Hepatocyte (in vitro differentiated cells): ENCODE results near the gene MEGF11. TPM values are rescaled to one million over a fixed set of nuclear protein-coding genes. Genes with fewer than 3 reads are reported as not detected.

Source experiments
- DNase-seq: peaks from one replicate; pipeline ENCODE4 v3.0.0-alpha.2; 2016; ENCODE audit warnings: low spot score
- H2AFZ ChIP-seq: fragments of 200-600 bp; sonication (generic); 2 replicates; pipeline ENCODE4 v1.6.0; 2016; ENCODE audit warnings: antibody characterized with exemption, mild to moderate bottlenecking
- H3K27ac ChIP-seq: fragments of 200-600 bp; sonication (generic); 2 replicates; pipeline ENCODE4 v1.5.1; 2016; ENCODE audit warnings: mild to moderate bottlenecking
- H3K27me3 ChIP-seq: fragments of 200-600 bp; sonication (generic); 2 replicates; pipeline ENCODE4 v1.6.1; 2016
- H3K36me3 ChIP-seq: fragments of 200-600 bp; sonication (generic); replicated peaks from 2 replicates; pipeline ENCODE4 v1.5.1; 2016; ENCODE audit warnings: low read depth; ENCODE audit not compliant: insufficient read depth
- H3K4me1 ChIP-seq: fragments of 200-600 bp; sonication (generic); 2 replicates; pipeline ENCODE4 v1.5.1; 2016; ENCODE audit warnings: mild to moderate bottlenecking, moderate library complexity; ENCODE audit not compliant: insufficient read depth
- H3K4me2 ChIP-seq: fragments of 200-600 bp; sonication (generic); 2 replicates; pipeline ENCODE4 v1.6.0; 2016
- H3K4me3 ChIP-seq: fragments of 200-600 bp; sonication (generic); 2 replicates; pipeline ENCODE4 v1.5.1; 2016; ENCODE audit warnings: mild to moderate bottlenecking
- H3K79me2 ChIP-seq: fragments of 200-600 bp; sonication (generic); 2 replicates; pipeline ENCODE4 v1.6.0; 2017; ENCODE audit warnings: mild to moderate bottlenecking
- H3K9me2 ChIP-seq: fragments of 200-600 bp; sonication (generic); replicated peaks from 2 replicates; pipeline ENCODE4 v1.6.0; 2017; ENCODE audit warnings: mild to moderate bottlenecking; ENCODE audit not compliant: insufficient read depth
- H3K9me3 ChIP-seq: fragments of 200-600 bp; sonication (generic); 2 replicates; pipeline ENCODE4 v1.5.1; 2016; ENCODE audit warnings: low read depth, mild to moderate bottlenecking
- H4K20me1 ChIP-seq: fragments of 200-600 bp; sonication (generic); 2 replicates; pipeline ENCODE4 v1.6.0; 2016; ENCODE audit warnings: mild to moderate bottlenecking; ENCODE audit not compliant: insufficient read depth, poor library complexity, severe bottlenecking
- EZH2 ChIP-seq: fragments of 200-600 bp; sonication (generic); IDR thresholded peaks from 2 replicates; pipeline ENCODE4 v1.6.1; 2016; ENCODE audit warnings: antibody characterized with exemption, mild to moderate bottlenecking, borderline replicate concordance
- EZH2phosphoT487 ChIP-seq: fragments of 200-600 bp; sonication (generic); IDR thresholded peaks from one replicate; pipeline ENCODE4 v1.6.1; 2018; ENCODE audit warnings: antibody characterized with exemption, mild to moderate bottlenecking, low read depth, moderate library complexity; ENCODE audit not compliant: unreplicated experiment, severe bottlenecking
- WGBS: methylation state at CpG from one replicate; pipeline ENCODE4 v1.1.6; 2016; ENCODE audit warnings: low lambda C conversion rate; ENCODE audit errors: missing lambda C conversion rate; 5-methylcytosine and 5-hydroxymethylcytosine counted together
- polyA plus RNA-seq: library from polyadenylated mRNA; unstranded; fragments of >200 nt; fragmentation: Nextera tagmentation; extraction: Ambion mirVana; gene quantifications from 2 replicates; pipeline ENCODE4 v1.2.1, GENCODE V29; 2016
- total RNA-seq: library from RNA; depleted of rRNA; stranded (reverse); fragments of >200 nt; gene quantifications from 2 replicates; pipeline ENCODE4 v1.2.3, GENCODE V29; 2014
- TF ChIP-seq, protein P1 (sequence below): fragments of 200-600 bp; sonication (generic); IDR thresholded peaks from 2 replicates; pipeline ENCODE4 v1.5.1; 2016; ENCODE audit warnings: antibody characterized with exemption, mild to moderate bottlenecking; ENCODE audit not compliant: poor library complexity

Gene MEGF11
- total and polyA plus RNA-seq, 2 experiments from 2014 or later, result 0.07 to 0.25 TPM

DNA sequence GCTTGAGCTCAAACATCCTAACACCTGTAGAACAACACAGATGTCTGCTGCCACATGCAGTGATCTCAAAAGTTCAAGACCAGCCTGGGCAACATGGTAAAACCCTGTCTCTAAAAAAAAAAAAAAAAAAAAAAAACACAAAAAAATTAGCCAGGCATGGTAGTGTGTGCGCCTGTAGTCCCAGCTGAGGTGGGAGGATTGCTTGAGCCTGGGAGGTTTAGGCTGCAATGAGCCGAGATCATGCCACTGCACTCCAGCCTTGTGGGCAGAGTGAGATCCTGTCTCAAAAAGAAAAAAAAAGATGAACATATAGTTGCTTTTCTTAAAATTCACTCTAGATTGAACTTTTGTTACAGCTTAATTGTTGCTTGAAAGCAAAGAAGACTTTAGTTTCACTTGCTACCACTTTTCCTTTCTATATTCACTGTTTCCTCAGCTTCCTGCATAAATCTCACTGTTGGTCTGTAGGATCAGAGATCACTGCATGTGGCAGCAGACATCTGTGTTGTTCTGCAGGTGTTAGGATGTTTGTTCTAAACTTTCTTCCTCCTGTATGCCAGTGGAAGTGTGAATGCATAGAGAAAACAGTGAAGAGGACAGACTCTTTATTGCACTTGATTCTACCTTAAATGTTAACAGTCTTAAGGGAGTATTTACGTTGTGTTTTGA, 371.6 kb downstream of the MEGF11 start:
- Histone ChIP-seq H3K79me2 (peaks cover 76% of the 10 kb centered on the region), H4K20me1 (peaks cover 22% of the 10 kb centered on the region), H3K27ac (no peak overlapping the region), H3K27me3 (no peaks in the 10 kb centered on the region), H3K4me1 (no peaks in the 10 kb centered on the region), H3K9me2 (no peaks in the 10 kb centered on the region), H3K4me3 (no peak overlapping the region), H3K36me3 (peaks cover 5% of the 10 kb centered on the region), H3K4me2 (no peak overlapping the region), H3K9me3 (no peaks in the 10 kb centered on the region), H2AFZ (no peak overlapping the region)
- TF ChIP-seq EZH2phosphoT487 (no peak), EZH2 (no peak)
- TF ChIP-seq, protein P1, sequence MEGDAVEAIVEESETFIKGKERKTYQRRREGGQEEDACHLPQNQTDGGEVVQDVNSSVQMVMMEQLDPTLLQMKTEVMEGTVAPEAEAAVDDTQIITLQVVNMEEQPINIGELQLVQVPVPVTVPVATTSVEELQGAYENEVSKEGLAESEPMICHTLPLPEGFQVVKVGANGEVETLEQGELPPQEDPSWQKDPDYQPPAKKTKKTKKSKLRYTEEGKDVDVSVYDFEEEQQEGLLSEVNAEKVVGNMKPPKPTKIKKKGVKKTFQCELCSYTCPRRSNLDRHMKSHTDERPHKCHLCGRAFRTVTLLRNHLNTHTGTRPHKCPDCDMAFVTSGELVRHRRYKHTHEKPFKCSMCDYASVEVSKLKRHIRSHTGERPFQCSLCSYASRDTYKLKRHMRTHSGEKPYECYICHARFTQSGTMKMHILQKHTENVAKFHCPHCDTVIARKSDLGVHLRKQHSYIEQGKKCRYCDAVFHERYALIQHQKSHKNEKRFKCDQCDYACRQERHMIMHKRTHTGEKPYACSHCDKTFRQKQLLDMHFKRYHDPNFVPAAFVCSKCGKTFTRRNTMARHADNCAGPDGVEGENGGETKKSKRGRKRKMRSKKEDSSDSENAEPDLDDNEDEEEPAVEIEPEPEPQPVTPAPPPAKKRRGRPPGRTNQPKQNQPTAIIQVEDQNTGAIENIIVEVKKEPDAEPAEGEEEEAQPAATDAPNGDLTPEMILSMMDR, result no peak
- 95% methylated on average over 3 of the region's 3 CpGs for WGBS
- no peak for DNase-seq

DNA sequence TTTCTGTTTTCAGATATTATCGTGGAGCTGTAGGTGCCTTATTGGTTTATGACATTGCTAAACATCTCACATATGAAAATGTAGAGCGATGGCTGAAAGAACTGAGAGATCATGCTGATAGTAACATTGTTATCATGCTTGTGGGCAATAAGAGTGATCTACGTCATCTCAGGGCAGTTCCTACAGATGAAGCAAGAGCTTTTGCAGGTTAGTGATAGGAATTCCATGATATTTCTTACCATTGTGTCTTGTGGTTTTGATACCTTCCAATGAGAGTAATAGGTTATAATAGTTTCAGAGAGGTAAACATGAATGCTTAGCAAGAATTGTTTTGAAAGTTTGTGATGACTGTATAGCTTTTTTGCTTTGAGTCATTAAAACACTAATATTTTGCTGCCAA, 375.8 kb downstream of the MEGF11 start:
- TF ChIP-seq, protein P1, result no peak
- TF ChIP-seq EZH2phosphoT487 (no peak), EZH2 (no peak)
- Histone ChIP-seq H3K36me3 (peaks cover 5% of the 10 kb centered on the region), H4K20me1 (peaks cover 55% of the 10 kb centered on the region), H3K4me2 (no peak overlapping the region), H3K79me2 (peaks cover 93% of the 10 kb centered on the region), H3K9me3 (no peaks in the 10 kb centered on the region), H2AFZ (no peak overlapping the region), H3K27me3 (no peaks in the 10 kb centered on the region), H3K27ac (no peak overlapping the region), H3K4me1 (no peaks in the 10 kb centered on the region), H3K4me3 (no peak overlapping the region), H3K9me2 (no peaks in the 10 kb centered on the region)
- no peak for DNase-seq
- 93% methylated on average over 3 of the region's 3 CpGs for WGBS

DNA sequence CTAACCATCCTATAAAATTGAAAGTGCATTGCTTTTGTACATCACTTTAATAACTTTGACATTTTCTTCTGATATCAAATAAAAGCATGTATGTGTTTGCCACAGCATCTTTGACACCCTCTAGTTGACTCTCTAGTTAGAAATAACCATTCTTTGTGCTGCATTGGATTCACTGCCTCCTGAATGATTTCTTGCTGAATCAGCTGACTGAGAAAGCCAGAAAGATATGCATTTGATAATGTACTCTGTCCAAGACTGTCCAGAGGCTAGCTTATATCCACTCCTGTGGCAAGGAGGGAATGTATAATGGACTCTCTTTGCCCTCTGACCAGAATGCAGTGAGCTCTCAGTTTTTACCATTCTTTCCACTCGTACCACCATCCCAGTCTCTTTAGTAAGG, 378.1 kb downstream of the MEGF11 start:
- Histone ChIP-seq H3K9me3 (no peaks in the 10 kb centered on the region), H3K36me3 (peaks cover 5% of the 10 kb centered on the region), H3K4me3 (no peak overlapping the region), H2AFZ (no peak overlapping the region), H3K4me1 (no peaks in the 10 kb centered on the region), H3K4me2 (no peak overlapping the region), H4K20me1 (peaks cover 73% of the 10 kb centered on the region), H3K27me3 (no peaks in the 10 kb centered on the region), H3K79me2 (peaks cover 96% of the 10 kb centered on the region), H3K27ac (no peak overlapping the region), H3K9me2 (no peaks in the 10 kb centered on the region)
- no peak for DNase-seq
- TF ChIP-seq, protein P1, result no peak
- TF ChIP-seq EZH2 (no peak), EZH2phosphoT487 (no peak)
- 89% methylated on average over 1 of the region's 1 CpG for WGBS
